GF-D8 (cell line): ENCODE measurements around the gene KRT8.

Source experiments
- DNase-seq: peaks from one replicate; lab custom pipeline; 2025; lab: John Stamatoyannopoulos, UW

KRT8 gene

DNA sequence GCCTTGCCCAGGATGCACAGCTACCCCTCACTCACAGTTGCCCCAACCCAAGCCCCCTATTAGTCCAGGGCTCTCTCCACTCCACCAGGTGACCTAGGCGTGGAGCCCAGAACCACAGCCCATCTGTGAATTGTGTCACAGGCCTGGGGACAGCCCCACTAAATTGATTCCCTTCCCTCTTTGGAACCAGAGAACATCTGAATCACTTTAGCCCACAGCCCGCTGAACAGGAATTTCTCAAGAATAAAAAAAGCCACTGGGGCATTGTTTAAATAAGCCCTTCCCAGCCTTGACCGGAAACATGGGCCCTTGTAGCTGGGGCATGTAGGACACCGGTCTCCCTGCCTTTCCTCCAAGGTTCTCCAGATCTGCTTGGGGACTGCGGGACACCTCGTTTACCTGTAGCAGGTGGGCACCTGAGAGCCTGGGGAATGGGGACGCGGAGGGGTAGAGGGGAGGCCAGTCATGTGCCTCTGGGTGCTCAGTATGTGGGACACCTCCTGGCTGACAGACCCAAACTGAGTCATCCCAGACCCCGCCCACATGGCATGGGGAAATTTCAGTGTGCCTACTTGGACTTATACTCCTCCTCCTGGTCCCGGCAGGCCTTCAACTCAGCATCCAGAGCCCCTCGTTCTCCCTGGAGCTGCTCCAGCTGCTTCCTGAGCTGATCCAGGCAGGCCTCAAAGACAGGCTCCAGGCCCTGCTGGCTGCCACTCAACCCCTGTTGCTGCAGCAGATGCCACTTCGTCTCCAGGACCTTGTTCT is 57.4 kb downstream of the KRT8 start:
- DNase-seq = no peak
